Esophagus squamous epithelium (tissue), 4 donors: ENCODE results near the gene RNF39.

Experiments
- POLR2A ChIP-seq, 4 donors: fragments of 450-650 bp; IDR thresholded peaks; one replicate each; pipeline ENCODE4 v1.6.1; 2017; ENCODE audit warnings: antibody characterized with exemption in 4 of 4, mild to moderate bottlenecking in 4 of 4, moderate library complexity in 3 of 4
- TF ChIP-seq, protein P1 (sequence below), 6 experiments: fragments of 450-650 bp in 4 of 6; fragments of 200-600 bp in 2 of 6; sonication (generic) in 2 of 6; IDR thresholded peaks; one replicate each; pipeline ENCODE4 v1.5.1; 2016 to 2019; ENCODE audit warnings: antibody characterized with exemption in 6 of 6, mild to moderate bottlenecking in 4 of 6, moderate library complexity in 4 of 6

DNA sequence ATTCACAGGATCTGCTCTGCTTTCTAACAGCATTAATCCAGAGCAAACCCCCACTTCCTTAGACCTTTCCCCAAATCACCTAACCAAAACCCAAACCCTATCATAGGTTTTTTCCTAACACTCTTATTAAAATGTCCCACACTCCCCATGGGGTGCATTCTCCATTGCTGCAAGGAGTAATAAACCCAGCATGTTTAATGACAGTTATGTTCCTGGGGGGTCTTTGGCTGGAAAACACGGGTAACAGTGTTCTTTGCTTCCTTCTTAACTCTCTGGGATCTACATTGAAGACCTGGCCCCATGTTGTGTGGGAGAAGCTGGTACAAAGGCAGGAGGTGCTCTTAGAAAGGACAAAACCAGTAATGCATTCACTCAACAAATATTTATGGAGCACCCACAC is 21.3 kb upstream of the RNF39 start:
- TF ChIP-seq, protein P1, sequence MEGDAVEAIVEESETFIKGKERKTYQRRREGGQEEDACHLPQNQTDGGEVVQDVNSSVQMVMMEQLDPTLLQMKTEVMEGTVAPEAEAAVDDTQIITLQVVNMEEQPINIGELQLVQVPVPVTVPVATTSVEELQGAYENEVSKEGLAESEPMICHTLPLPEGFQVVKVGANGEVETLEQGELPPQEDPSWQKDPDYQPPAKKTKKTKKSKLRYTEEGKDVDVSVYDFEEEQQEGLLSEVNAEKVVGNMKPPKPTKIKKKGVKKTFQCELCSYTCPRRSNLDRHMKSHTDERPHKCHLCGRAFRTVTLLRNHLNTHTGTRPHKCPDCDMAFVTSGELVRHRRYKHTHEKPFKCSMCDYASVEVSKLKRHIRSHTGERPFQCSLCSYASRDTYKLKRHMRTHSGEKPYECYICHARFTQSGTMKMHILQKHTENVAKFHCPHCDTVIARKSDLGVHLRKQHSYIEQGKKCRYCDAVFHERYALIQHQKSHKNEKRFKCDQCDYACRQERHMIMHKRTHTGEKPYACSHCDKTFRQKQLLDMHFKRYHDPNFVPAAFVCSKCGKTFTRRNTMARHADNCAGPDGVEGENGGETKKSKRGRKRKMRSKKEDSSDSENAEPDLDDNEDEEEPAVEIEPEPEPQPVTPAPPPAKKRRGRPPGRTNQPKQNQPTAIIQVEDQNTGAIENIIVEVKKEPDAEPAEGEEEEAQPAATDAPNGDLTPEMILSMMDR (IDR thresholded peaks at IDR 0.05): no peak
- TF ChIP-seq POLR2A (IDR thresholded peaks at IDR 0.05): no peak
